Adipocyte (in vitro differentiated cells): Measurements from ENCODE around the gene CD9.
A peak's percentile ranks its signal among the peaks of the same experiment; 100 is the strongest.

Experiments
- DNase-seq: peaks from one replicate; pipeline ENCODE4 v3.0.0-alpha.2; 2015; ENCODE audit warnings: low read depth
- H3K27me3 ChIP-seq: replicated peaks from 2 replicates; pipeline ENCODE4 v1.7.0; 2013; ENCODE audit warnings: mild to moderate bottlenecking, low read length, moderate library complexity; ENCODE audit not compliant: control insufficient read depth, insufficient read depth
- H3K36me3 ChIP-seq: 2 replicates; pipeline ENCODE4 v1.7.0; 2013; ENCODE audit warnings: low read length, mild to moderate bottlenecking, moderate library complexity; ENCODE audit not compliant: control insufficient read depth, insufficient read depth, severe bottlenecking
- H3K4me1 ChIP-seq: 2 replicates; pipeline ENCODE4 v1.7.0; 2013; ENCODE audit warnings: mild to moderate bottlenecking, low read length, moderate library complexity; ENCODE audit not compliant: control insufficient read depth, insufficient read depth
- H3K4me3 ChIP-seq: 2 replicates; pipeline ENCODE4 v1.7.0; 2013; ENCODE audit warnings: mild to moderate bottlenecking, low read length, moderate library complexity
- H3K9ac ChIP-seq: 2 replicates; pipeline ENCODE4 v1.7.0; 2013; ENCODE audit warnings: mild to moderate bottlenecking, low read length, moderate library complexity
- H3K9me3 ChIP-seq: 2 replicates; pipeline ENCODE4 v1.7.0; 2013; ENCODE audit warnings: mild to moderate bottlenecking, low read length, moderate library complexity; ENCODE audit not compliant: control insufficient read depth

CD9 gene

DNA sequence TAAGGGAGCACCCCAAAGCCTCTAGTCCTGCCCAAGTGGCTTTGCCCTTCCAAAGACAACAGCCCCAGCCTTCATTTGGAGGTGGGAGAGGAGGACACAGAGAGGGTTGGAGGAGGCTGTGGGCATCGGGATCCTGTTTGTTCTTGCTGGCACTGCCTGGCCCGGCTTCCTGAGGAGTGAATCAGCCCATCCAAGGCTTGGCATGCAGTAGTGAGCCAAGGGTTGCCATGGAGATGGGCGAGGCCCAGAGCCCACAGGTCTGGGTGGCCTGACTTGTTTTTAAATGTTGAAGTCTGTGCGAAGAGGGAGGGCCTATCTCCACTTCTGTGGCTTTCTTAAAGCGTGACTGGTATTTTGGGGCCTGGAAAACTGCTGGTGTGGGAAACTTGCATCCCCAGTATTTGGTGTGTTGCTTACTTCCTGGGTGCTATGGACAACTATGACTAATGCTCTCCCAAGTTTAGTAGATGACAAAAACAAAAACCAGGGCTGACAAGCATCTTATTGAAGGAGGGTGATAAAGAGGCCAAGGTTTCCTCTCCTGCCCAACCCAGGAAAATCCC lies 15.8 kb downstream of the CD9 start:
- H3K9me3 ChIP-seq: no peaks in the 10 kb centered on the region
- H3K4me3 ChIP-seq: no peak overlapping the region
- peaks cover 18% of the 10 kb centered on the region for H3K4me1 ChIP-seq
- H3K9ac ChIP-seq: no peak overlapping the region
- DNase-seq: peak; percentile 94
- no peaks in the 10 kb centered on the region for H3K27me3 ChIP-seq
- H3K36me3 ChIP-seq: no peaks in the 10 kb centered on the region

DNA sequence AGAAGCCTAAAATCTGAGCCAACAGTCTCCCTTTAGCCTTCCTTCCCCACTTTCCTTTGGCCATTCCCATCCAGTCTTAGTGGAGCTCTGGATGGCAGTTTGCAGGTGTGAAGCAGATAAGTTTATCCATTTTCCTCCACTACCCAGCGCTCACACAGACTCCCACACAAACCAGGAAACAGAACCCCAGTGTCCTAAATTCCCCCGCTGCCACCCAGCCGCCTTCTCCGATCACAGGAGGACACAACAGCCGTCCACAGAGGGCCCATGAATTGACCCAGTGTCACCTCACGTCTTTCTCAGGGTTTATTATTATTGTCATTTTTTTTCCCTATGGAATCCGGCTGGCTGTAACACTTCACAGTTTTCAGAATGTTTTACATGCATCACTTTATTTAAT lies 16.4 kb downstream of the CD9 start:
- Histone ChIP-seq H3K36me3 (no peaks in the 10 kb centered on the region), H3K4me3 (no peak overlapping the region), H3K9ac (no peak overlapping the region), H3K4me1 (peaks cover 16% of the 10 kb centered on the region), H3K9me3 (no peaks in the 10 kb centered on the region), H3K27me3 (no peaks in the 10 kb centered on the region)
- no peak for DNase-seq

DNA sequence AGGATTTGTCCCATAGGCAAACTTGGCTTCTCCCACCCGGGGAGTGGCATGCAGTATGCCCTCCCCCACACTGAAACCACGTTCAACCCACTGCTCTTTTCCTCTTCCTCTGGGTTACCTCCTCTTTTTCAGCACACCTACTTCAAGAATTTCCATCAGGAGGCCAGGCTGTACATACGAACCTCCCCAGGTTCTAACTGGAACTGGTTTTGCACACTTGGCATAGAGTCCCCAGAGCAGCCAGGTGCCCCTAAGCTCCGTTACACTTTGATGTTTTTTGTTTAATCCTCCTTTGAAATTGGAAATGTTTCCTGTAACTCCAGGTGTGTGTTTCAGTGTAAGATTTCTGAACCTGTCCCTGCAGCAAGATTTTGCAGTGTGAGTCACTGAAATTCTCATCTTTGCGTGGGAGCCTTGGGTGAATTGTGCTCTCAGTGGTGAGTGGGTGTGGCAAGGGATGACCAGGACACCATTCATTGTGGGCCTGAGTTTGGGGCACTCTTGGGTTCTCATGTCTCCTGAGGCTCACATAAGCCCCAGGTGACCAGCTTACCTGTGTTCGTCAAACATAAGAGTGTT lies 18.2 kb downstream of the CD9 start:
- H3K4me1 ChIP-seq: peaks cover 11% of the 10 kb centered on the region
- H3K27me3 ChIP-seq: no peaks in the 10 kb centered on the region
- no peaks in the 10 kb centered on the region for H3K36me3 ChIP-seq
- no peak for DNase-seq
- no peak overlapping the region for H3K4me3 ChIP-seq
- H3K9ac ChIP-seq: no peak overlapping the region
- no peaks in the 10 kb centered on the region for H3K9me3 ChIP-seq

DNA sequence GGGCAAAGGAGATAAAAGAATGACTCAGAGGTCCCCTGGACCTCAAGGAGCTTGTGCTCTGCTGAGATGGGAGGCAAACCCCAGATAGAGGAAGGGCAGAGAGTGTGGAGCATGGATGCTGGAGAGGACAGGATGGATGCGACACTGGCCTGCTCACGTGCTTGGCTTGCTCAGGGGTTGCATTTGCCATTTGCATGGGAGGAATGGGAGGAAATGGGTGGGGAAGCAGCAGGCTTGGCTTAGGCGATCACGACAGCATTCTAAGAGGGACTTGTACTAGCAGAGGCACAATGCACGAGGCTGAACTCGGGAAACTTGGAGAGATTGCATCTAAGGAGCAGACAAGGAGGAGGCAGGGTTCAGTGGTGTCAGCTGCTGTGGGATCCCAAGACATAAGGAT lies 19.8 kb downstream of the CD9 start:
- H3K4me3 ChIP-seq: no peak overlapping the region
- no peaks in the 10 kb centered on the region for H3K9me3 ChIP-seq
- no peak overlapping the region for H3K9ac ChIP-seq
- no peaks in the 10 kb centered on the region for H3K27me3 ChIP-seq
- no peaks in the 10 kb centered on the region for H3K36me3 ChIP-seq
- DNase-seq: no peak
- H3K4me1 ChIP-seq: peaks cover 11% of the 10 kb centered on the region

DNA sequence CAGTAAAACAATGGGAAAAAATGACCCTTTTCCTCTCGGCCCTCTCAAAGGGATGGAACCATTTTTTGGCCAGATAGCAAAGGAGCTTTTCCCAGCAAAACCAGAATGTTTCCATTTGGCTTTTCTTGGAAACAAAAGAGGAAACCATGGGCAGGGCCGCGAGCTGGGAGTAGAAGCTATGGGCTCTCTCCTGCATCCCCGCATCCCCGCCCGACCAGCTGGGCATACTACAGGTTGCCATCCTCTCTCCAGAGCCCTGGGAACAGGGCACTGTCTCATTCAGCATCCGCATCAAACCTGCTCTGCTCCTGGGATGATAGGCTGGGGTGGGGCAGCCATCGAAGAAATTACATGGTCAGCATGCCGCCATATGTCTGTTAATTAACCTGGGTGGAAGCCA lies 20.9 kb downstream of the CD9 start:
- Histone ChIP-seq H3K4me3 (no peak overlapping the region), H3K9me3 (no peaks in the 10 kb centered on the region), H3K36me3 (no peaks in the 10 kb centered on the region), H3K27me3 (no peaks in the 10 kb centered on the region), H3K9ac (no peak overlapping the region), H3K4me1 (peaks cover 11% of the 10 kb centered on the region)
- no peak for DNase-seq

DNA sequence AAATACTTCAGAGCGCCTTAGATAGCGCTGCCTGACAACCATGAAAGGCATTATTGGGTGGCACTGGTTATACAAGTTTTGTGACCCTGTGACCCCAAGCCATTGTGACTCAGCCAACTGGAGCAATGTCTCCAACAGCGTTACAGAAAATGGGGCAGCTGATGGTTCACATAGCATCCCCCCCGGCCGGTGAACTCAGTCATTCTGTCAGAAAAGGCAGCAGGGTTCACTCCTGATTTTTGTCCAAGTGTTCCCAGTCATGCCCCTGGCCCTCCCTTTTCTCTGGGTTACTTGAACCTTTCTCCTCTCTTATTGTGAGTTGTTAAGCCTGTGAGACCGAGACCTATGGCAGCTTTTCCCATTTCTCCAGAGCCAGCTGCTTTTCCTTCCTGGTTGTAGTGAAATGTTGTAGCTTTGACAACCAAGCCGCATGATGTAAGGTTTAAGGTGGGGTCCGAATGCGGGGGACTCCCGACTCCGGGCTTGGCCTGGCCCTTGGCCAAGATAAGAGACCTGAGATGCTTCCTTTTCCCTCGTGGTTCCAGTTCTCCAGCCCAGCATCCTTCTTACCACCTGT lies 22.0 kb downstream of the CD9 start:
- H3K27me3 ChIP-seq: no peaks in the 10 kb centered on the region
- peaks cover 16% of the 10 kb centered on the region for H3K4me1 ChIP-seq
- no peak for DNase-seq
- no peaks in the 10 kb centered on the region for H3K9me3 ChIP-seq
- no peak overlapping the region for H3K4me3 ChIP-seq
- H3K9ac ChIP-seq: no peak overlapping the region
- H3K36me3 ChIP-seq: no peaks in the 10 kb centered on the region

DNA sequence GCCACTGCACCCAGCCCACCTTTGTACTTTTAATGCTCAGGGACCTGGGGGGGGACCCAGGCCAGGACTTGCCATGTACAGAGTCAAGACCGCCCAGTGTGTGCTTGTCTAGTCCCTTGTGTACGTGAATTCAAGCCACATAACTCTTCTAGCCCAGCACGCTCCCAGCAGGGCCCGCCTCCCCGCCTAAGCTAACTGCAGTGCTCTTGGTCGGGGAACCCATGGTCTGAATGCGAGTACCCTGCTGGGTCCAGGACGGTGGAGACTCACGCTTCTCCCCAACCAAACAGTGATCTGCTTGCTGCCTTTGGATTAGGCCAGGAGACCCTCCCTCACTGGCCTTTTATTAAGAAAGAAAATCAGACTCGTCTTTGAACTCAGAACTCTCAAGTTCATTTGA lies 23.3 kb downstream of the CD9 start:
- Histone ChIP-seq H3K9ac (no peak overlapping the region), H3K27me3 (no peaks in the 10 kb centered on the region), H3K4me1 (peaks cover 29% of the 10 kb centered on the region), H3K36me3 (no peaks in the 10 kb centered on the region), H3K9me3 (no peaks in the 10 kb centered on the region), H3K4me3 (no peak overlapping the region)
- DNase-seq: no peak

DNA sequence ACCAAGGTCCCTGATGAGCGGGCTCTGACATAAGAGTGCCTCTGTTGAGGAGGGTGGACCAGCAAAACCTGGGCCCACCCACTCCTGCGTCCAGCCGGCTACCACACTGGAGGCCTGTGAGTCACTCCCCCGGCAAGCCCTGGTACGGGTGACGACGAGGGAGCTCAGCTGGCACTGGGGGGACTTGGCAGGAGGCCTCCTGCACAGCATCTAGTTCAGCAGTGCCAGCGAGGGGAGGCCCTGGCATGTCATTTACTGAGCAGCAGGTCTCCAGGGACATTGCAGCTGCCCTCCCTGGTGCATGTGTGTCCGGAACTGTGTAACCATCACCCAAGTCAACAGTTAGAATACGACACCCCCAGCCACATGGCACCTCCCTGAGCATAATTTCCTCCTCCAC lies 24.4 kb downstream of the CD9 start:
- Histone ChIP-seq H3K9me3 (no peaks in the 10 kb centered on the region), H3K4me1 (peaks cover 39% of the 10 kb centered on the region), H3K4me3 (no peak overlapping the region), H3K9ac (no peak overlapping the region), H3K27me3 (no peaks in the 10 kb centered on the region), H3K36me3 (no peaks in the 10 kb centered on the region)
- no peak for DNase-seq

DNA sequence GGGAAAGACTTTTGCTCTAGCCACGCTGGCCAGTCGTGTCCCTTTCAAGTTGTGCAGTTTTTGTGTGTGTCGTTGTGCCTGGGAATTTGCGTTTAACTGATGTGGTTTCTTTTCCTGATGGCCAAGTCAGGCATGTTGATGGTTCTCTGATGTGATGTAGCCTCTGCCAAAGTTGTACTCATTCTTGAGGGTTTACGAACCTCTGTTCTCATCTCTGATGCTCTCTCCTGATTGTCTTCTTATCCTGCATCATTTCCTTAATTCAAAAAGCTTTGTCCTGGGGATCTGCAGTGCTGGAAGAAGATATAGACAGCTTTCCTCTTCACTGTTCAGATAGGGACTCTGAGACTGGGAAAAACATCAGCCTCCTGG lies 25.4 kb downstream of the CD9 start:
- no peaks in the 10 kb centered on the region for H3K36me3 ChIP-seq
- H3K4me3 ChIP-seq: no peak overlapping the region
- peaks cover 50% of the 10 kb centered on the region for H3K4me1 ChIP-seq
- DNase-seq: no peak
- no peaks in the 10 kb centered on the region for H3K27me3 ChIP-seq
- no peaks in the 10 kb centered on the region for H3K9me3 ChIP-seq
- H3K9ac ChIP-seq: peak overlapping the region; percentile 70

DNA sequence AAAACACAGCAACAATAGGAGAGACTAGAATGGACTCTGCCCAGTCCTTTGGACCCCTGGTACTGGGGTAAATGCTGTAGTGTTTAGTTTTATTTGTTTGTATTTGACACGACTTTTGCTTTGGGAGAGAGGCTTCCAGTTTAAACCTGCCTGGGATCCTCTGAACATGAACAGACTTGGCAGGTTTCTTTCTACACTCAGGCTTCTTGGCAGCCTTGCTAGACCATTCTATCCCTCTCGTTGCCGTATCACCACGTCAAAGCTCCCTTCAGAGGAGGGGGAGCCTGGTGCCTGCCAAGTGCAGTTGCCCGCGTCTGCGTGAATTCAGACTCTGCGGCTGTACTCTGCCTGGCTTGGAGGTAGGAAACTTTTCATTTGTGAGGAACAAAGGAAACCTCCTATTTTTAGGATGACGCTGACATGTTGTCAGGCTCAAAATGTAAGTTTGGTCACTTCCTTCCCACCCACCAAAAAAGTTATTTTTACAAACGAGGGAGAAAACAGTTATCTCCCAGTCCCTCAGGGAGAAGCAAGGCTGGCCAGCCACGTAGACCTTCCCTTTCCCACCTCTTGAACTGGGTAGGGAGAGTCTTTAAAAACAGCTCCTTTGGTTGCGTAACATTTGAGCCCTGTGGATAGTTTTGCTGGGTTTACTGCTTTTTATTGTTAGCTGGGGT lies 25.9 kb downstream of the CD9 start:
- Histone ChIP-seq H3K27me3 (no peaks in the 10 kb centered on the region), H3K4me1 (peaks cover 55% of the 10 kb centered on the region), H3K9me3 (no peaks in the 10 kb centered on the region), H3K36me3 (no peaks in the 10 kb centered on the region), H3K4me3 (peak overlapping the region; percentile 67), H3K9ac (peak overlapping the region; percentile 70)
- DNase-seq: peak; percentile 55

DNA sequence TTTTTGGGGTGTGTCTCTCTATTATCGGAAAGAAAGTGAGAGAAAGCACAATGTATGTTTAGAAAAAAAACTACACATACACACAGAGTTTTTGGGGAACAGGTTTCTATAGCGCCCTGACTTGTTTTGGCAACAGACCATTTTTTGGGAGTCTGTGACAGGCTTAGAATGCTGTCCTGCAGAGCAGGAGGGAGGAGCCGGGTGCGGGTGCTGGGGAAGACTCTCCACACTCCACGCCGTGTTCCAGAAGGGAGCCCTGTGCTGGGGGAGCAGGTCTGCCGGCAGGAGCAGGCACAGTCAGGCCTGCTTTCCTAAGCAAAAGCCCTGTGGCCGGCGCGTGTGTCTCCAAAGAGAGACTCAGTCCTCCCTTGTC lies 26.5 kb downstream of the CD9 start:
- H3K36me3 ChIP-seq: no peaks in the 10 kb centered on the region
- H3K4me3 ChIP-seq: peak overlapping the region; percentile 67
- H3K9ac ChIP-seq: peak overlapping the region; percentile 70
- no peaks in the 10 kb centered on the region for H3K27me3 ChIP-seq
- DNase-seq: no peak
- H3K4me1 ChIP-seq: peaks cover 61% of the 10 kb centered on the region
- H3K9me3 ChIP-seq: no peaks in the 10 kb centered on the region
